A673 (cell line): ENCODE results near the gene HMGXB3. TPM values are rescaled to one million over a fixed set of nuclear protein-coding genes. Genes with fewer than 3 reads are reported as not detected.

Experiments used
- BruUV-seq: library from RNA; stranded (reverse); fragments of 400-500 nt; replicated peaks from 2 replicates; lab custom pipeline; 2021; lab: Mats Ljungman, UMichigan
- CTCF ChIA-PET: fragments of 300-600 bp; sonication (Branson Sonifier 250); formaldehyde crosslinking; loops from one replicate; lab custom pipeline; 2022; ENCODE audit warnings: antibody characterized with exemption; lab: Charles Lee
- POLR2A ChIA-PET: fragments of 300-600 bp; sonication (Branson Sonifier 250); formaldehyde crosslinking; loops from one replicate; lab custom pipeline; 2022; ENCODE audit warnings: antibody characterized with exemption; ENCODE audit not compliant: low non-redundant PET; lab: Charles Lee
- DNase-seq: peaks from one replicate; pipeline ENCODE4 v3.0.0-alpha.2; 2015; ENCODE audit warnings: low spot score
- H3K27ac ChIP-seq: fragments of 200-600 bp; sonication (generic); 2 replicates; pipeline ENCODE4 v1.5.1; 2016; ENCODE audit warnings: mixed run types, low read depth, mild to moderate bottlenecking, mixed read lengths, antibody characterized with exemption, low read length; ENCODE audit not compliant: poor library complexity, severe bottlenecking
- H3K27me3 ChIP-seq: fragments of 200-600 bp; sonication (generic); replicated peaks from 2 replicates; pipeline ENCODE4 v1.6.1; 2017; ENCODE audit warnings: mixed run types, low read depth, mild to moderate bottlenecking, mixed read lengths, antibody characterized with exemption, low read length; ENCODE audit not compliant: insufficient read depth, poor library complexity
- H3K36me3 ChIP-seq: fragments of 200-600 bp; sonication (generic); 2 replicates; pipeline ENCODE4 v1.6.1; 2016; ENCODE audit warnings: mixed run types, mild to moderate bottlenecking, mixed read lengths, antibody characterized with exemption, low read length; ENCODE audit not compliant: insufficient read depth, poor library complexity, severe bottlenecking
- H3K4me1 ChIP-seq: fragments of 200-600 bp; sonication (generic); 2 replicates; pipeline ENCODE4 v1.6.1; 2017; ENCODE audit warnings: mixed run types, mild to moderate bottlenecking, mixed read lengths, antibody characterized with exemption, low read length; ENCODE audit not compliant: insufficient read depth, poor library complexity, severe bottlenecking
- H3K4me3 ChIP-seq: fragments of 200-600 bp; sonication (generic); 2 replicates; pipeline ENCODE4 v1.5.1; 2016; ENCODE audit warnings: low read depth, mixed run types, mild to moderate bottlenecking, mixed read lengths, low read length; ENCODE audit not compliant: poor library complexity, severe bottlenecking
- H3K9me3 ChIP-seq: fragments of 200-600 bp; sonication (generic); 2 replicates; pipeline ENCODE4 v1.6.1; 2016; ENCODE audit warnings: mixed run types, low read depth, mild to moderate bottlenecking, mixed read lengths, antibody characterized with exemption, low read length; ENCODE audit not compliant: poor library complexity, severe bottlenecking
- CTCF ChIP-seq: fragments of 300-800, 200-600 bp; sonication (generic); conservative IDR thresholded peaks from 2 replicates; pipeline ENCODE4 v1.5.1; 2017; ENCODE audit warnings: low read depth, mild to moderate bottlenecking, antibody characterized with exemption, low read length, moderate library complexity, mixed read lengths
- EZH2 ChIP-seq: fragments of 200-600 bp; sonication (generic); IDR thresholded peaks from 2 replicates; pipeline ENCODE4 v1.6.1; 2017; ENCODE audit warnings: borderline replicate concordance, low read depth, mild to moderate bottlenecking, mixed read lengths, antibody characterized with exemption, low read length; ENCODE audit not compliant: poor library complexity, severe bottlenecking
- intact Hi-C: fragments of 100-400 bp; cut with micrococcal nuclease; formaldehyde crosslinking; loops from one replicate; pipeline ENCODE4 v1.10.0; 2022; ENCODE audit not compliant: unreplicated experiment
- total RNA-seq: library from RNA; stranded (reverse); gene quantifications from 2 replicates; pipeline ENCODE4 v1.2.3, GENCODE V29; 2021

Gene HMGXB3
- total RNA-seq, 1 experiment from 2014 or later: 52.6 TPM

DNA sequence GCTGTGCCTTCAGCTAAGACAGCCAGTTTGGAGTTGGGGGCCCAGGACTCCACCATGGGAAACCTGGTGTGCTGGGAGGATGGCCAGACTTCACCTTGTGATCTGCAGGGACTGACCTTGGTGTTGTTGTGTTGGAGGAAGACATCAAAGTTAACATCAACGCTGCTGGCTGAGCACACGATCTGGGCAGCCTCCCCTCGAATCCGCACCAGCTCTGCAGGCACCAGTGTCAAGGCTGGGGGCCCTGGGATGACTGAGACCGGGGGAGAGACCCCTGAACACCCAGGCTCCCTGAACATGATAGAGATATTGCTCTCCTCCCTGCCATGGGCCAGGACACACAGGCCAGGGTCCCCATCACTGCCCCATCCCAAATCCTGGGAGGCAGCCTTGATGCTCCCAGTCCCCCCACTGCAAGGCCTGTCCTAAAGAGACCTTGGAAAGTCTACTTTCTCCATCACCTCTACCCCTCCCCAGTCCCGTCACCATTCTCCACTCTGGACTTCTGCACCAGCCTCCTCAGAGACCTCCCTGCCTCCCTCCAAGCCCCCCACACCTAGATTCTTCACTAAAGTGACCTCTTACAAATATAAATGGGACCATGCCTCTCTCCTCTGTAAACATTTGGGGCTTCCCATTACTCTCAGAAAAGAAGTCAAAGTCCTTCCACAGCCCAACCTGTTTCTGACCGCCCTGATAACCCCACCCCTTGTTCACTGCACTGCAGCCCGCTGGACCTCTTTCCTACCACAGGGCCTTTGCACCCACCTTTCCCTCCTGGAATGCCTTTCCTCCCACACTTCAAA lies 77.7 kb downstream of the HMGXB3 start:
- H3K27me3 ChIP-seq: no peaks in the 10 kb centered on the region
- H3K27ac ChIP-seq: no peak overlapping the region
- no peaks in the 10 kb centered on the region for H3K9me3 ChIP-seq
- no peak for DNase-seq
- no peaks in the 10 kb centered on the region for H3K36me3 ChIP-seq
- intact Hi-C loops: no loop called here
- ChIA-PET POLR2A (no interaction called here), CTCF (no interaction called here)
- TF ChIP-seq CTCF: no peak
- BruUV-seq: no TSS peak
- H3K4me3 ChIP-seq: no peak overlapping the region
- no peaks in the 10 kb centered on the region for H3K4me1 ChIP-seq

DNA sequence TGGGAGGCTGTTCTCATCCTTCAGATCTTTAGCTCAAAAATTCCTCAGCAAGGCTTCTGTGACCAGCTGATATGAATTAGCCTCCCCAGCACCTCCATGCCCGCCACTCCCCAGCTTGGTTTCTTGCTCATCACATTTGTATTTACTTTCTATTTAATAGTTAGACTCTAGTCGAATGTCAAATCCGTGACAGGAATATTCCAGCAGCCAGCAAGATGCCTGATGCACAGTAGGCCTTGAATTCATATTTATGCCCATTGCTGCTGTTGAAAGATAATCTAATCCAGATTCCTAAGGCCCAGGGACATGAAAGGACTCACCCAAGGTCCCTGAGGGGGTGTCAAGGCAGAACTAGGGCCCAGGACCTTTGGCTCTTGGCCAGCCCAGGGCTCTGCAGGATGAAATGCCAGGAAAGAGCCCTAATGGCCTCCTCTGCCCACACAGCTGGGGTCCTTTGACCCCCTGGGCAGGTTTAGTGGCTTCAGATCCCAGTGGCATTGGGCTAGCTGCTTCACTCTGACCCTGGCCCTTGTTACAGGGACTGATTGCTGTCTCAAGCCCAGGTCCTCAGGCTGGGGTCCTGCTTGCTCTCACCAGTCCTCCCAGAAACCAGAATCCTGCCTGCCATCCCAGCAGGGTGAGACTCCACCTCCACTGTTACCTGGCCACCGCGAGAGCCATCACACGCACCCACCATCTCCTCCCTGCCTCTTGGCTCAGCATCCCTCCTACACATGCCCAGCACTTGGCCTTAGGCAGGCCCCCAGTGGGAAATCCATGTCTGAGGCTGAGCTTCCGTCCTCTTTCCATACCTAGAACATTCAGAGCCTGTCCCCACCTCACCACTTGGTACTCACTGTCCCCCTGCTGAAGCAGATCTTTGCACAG lies 78.5 kb downstream of the HMGXB3 start:
- no peak for TF ChIP-seq CTCF
- TF ChIP-seq EZH2: no peak
- ChIA-PET POLR2A (no interaction called here), CTCF (no interaction called here)
- Histone ChIP-seq H3K4me1 (no peaks in the 10 kb centered on the region), H3K9me3 (no peaks in the 10 kb centered on the region), H3K4me3 (no peak overlapping the region), H3K27me3 (no peaks in the 10 kb centered on the region), H3K36me3 (no peaks in the 10 kb centered on the region), H3K27ac (no peak overlapping the region)
- BruUV-seq: no TSS peak
- intact Hi-C loops: no loop called here
- no peak for DNase-seq

DNA sequence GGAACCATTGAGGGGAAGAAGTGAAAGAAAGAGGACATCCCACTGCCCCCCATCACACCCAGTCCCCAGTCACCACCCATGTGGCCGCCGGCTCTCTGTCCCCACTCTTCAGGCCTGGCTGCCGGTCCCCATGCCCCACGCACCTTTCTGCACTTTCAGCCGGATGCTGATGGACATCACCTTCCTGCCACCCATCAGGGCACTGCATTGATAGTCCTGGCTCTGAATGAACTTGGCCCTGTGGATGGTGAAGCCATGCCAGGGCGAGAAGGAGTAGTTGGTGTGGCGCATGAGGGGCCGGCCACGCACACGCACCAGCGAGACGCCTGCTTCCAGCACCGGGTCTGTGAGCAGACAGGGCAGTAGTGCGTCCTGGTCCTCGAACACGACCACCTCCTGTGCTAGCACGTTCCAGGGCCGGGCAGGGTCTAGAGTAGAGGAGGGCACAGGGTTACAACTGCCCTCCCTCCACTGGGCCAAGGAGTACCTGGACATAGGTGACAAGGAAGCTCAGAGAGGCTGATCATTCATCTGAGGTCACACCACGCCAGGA lies 79.4 kb downstream of the HMGXB3 start:
- no peaks in the 10 kb centered on the region for H3K9me3 ChIP-seq
- TF ChIP-seq CTCF (no peak), EZH2 (no peak)
- CTCF ChIA-PET: no interaction called here
- no peaks in the 10 kb centered on the region for H3K27me3 ChIP-seq
- no peak for DNase-seq
- no TSS peak for BruUV-seq
- intact Hi-C loops: no loop called here
- POLR2A ChIA-PET: no interaction called here
- H3K36me3 ChIP-seq: no peaks in the 10 kb centered on the region
- H3K4me3 ChIP-seq: no peak overlapping the region
- H3K27ac ChIP-seq: no peak overlapping the region
- no peaks in the 10 kb centered on the region for H3K4me1 ChIP-seq
